ENCODE results near the gene PAPSS2.
"Not testable (repeated sequence)": the region's sequence is repeated elsewhere in the genome, so short reads cannot be mapped to it uniquely, and the experiment has no call there.

PAPSS2 gene

GRCh38 chr10:87636313-87636915 is 23.3 kb upstream of the PAPSS2 start:
- Histone ChIP-seq H3K4me3 (no peak overlapping the region), H3K9ac (ENCODE audit: insufficient read length) (no peak overlapping the region), H3K9me3 (ENCODE audit: low read depth, low read length) (no peaks in the 10 kb centered on the region), H3K27ac (no peak overlapping the region), H3K36me3 (ENCODE audit: insufficient read depth, low read length) (no peaks in the 10 kb centered on the region)
- TF ChIP-seq FOXP2 (optimal IDR thresholded peaks at IDR 0.05; ENCODE audit: control extremely low read depth, extremely low read length, insufficient read depth) (no peak), POLR2AphosphoS5 (IDR thresholded peaks at IDR 0.05; ENCODE audit: borderline replicate concordance, low read depth, low read length) (no peak), EZH2 (IDR thresholded peaks at IDR 0.05) (no peak)
- no peak for DNase-seq (ENCODE audit: low read depth, low spot score)

GRCh38 chr10:87639493-87639892 is 20.2 kb upstream of the PAPSS2 start:
- TF ChIP-seq EZH2 (IDR thresholded peaks at IDR 0.05) (no peak), FOXP2 (optimal IDR thresholded peaks at IDR 0.05; ENCODE audit: control extremely low read depth, extremely low read length, insufficient read depth) (no peak), POLR2AphosphoS5 (IDR thresholded peaks at IDR 0.05; ENCODE audit: borderline replicate concordance, low read depth, low read length) (no peak)
- Histone ChIP-seq H3K36me3 (ENCODE audit: insufficient read depth, low read length) (no peaks in the 10 kb centered on the region), H3K9me3 (ENCODE audit: low read depth, low read length) (no peaks in the 10 kb centered on the region), H3K27ac (no peak overlapping the region), H3K4me3 (no peak overlapping the region), H3K9ac (ENCODE audit: insufficient read length) (no peak overlapping the region)
- no peak for DNase-seq (ENCODE audit: low read depth, low spot score)

DNA sequence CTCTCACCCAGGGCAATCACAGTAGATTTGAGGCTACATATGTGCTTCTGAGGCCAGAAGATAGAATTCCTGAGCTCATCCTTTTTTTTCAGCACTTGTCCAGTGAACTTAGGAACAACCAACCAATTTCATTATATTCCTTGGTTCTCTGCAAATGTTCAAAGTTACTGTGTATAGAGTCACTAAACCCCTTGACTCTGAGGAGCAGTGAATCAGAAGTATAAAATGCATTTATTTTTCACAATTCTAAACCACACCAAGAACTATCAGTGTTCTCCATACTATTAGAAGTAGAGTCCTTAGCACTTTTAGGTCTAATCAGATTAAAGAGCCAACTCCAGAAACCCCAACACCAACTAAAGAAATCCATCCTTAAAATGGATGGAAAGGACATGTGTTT is 19.6 kb upstream of the PAPSS2 start:
- no peaks in the 10 kb centered on the region for H3K9me3 ChIP-seq (ENCODE audit: low read depth, low read length)
- H3K9ac ChIP-seq (ENCODE audit: insufficient read length): no peak overlapping the region
- TF ChIP-seq EZH2 (IDR thresholded peaks at IDR 0.05) (no peak), FOXP2 (optimal IDR thresholded peaks at IDR 0.05; ENCODE audit: control extremely low read depth, extremely low read length, insufficient read depth) (no peak), POLR2AphosphoS5 (IDR thresholded peaks at IDR 0.05; ENCODE audit: borderline replicate concordance, low read depth, low read length) (no peak)
- no peak overlapping the region for H3K27ac ChIP-seq
- H3K36me3 ChIP-seq (ENCODE audit: insufficient read depth, low read length): no peaks in the 10 kb centered on the region
- H3K4me3 ChIP-seq: no peak overlapping the region
- DNase-seq (ENCODE audit: low read depth, low spot score): no peak

- H3K9ac ChIP-seq (ENCODE audit: insufficient read length): no peak overlapping the region
- TF ChIP-seq EZH2 (IDR thresholded peaks at IDR 0.05) (no peak), POLR2AphosphoS5 (IDR thresholded peaks at IDR 0.05; ENCODE audit: borderline replicate concordance, low read depth, low read length) (no peak), FOXP2 (optimal IDR thresholded peaks at IDR 0.05; ENCODE audit: control extremely low read depth, extremely low read length, insufficient read depth) (no peak)
- no peak overlapping the region for H3K27ac ChIP-seq
- H3K36me3 ChIP-seq (ENCODE audit: insufficient read depth, low read length): no peaks in the 10 kb centered on the region
- no peaks in the 10 kb centered on the region for H3K9me3 ChIP-seq (ENCODE audit: low read depth, low read length)
- H3K4me3 ChIP-seq: no peak overlapping the region
- no peak for DNase-seq (ENCODE audit: low read depth, low spot score)
Measured at GRCh38 chr10:87642486-87642885, 17.2 kb upstream of the PAPSS2 start.

DNA sequence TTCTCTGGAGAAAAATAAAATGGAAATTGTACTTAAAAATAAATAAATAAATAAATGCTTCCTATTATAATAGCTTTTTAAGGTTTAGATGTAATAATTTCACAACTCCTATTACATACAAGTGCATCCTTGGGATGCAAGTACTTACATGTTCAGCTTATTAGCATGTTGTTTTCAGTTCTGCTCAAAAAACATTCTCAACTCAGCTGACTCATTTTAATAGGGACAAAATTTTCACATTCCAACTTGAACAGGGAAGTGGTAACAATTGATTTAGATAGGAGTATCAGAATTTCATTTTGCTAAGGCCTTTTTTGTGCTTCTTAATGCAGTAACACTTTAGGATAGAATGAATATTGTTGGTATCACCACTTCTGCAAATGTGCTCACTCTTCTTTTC is 16.7 kb upstream of the PAPSS2 start:
- no peak for DNase-seq (ENCODE audit: low read depth, low spot score)
- TF ChIP-seq POLR2AphosphoS5 (IDR thresholded peaks at IDR 0.05; ENCODE audit: borderline replicate concordance, low read depth, low read length) (no peak), FOXP2 (optimal IDR thresholded peaks at IDR 0.05; ENCODE audit: control extremely low read depth, extremely low read length, insufficient read depth) (no peak), EZH2 (IDR thresholded peaks at IDR 0.05) (no peak)
- no peaks in the 10 kb centered on the region for H3K36me3 ChIP-seq (ENCODE audit: insufficient read depth, low read length)
- H3K9ac ChIP-seq (ENCODE audit: insufficient read length): no peak overlapping the region
- no peak overlapping the region for H3K27ac ChIP-seq
- no peak overlapping the region for H3K4me3 ChIP-seq
- H3K9me3 ChIP-seq (ENCODE audit: low read depth, low read length): no peaks in the 10 kb centered on the region

- H3K27ac ChIP-seq: no peak overlapping the region
Measured at GRCh38 chr10:87643920-87644319, 15.8 kb upstream of the PAPSS2 start.

GRCh38 chr10:87644500-87644899 is 15.2 kb upstream of the PAPSS2 start:
- H3K9ac ChIP-seq (ENCODE audit: insufficient read length); H3K9me3 ChIP-seq (ENCODE audit: low read depth, low read length); H3K4me3 ChIP-seq; H3K27ac ChIP-seq; H3K36me3 ChIP-seq (ENCODE audit: insufficient read depth, low read length); DNase-seq (ENCODE audit: low read depth, low spot score): not testable (repeated sequence)

More at GRCh38 chr10:87643920-87644319, 15.8 kb upstream of the PAPSS2 start:
- H3K36me3 ChIP-seq (ENCODE audit: insufficient read depth, low read length): no peaks in the 10 kb centered on the region
- DNase-seq (ENCODE audit: low read depth, low spot score): no peak
- H3K9ac ChIP-seq (ENCODE audit: insufficient read length): no peak overlapping the region
- TF ChIP-seq EZH2 (IDR thresholded peaks at IDR 0.05) (no peak), FOXP2 (optimal IDR thresholded peaks at IDR 0.05; ENCODE audit: control extremely low read depth, extremely low read length, insufficient read depth) (no peak)
- no peak overlapping the region for H3K4me3 ChIP-seq
- H3K9me3 ChIP-seq (ENCODE audit: low read depth, low read length): no peaks in the 10 kb centered on the region

DNA sequence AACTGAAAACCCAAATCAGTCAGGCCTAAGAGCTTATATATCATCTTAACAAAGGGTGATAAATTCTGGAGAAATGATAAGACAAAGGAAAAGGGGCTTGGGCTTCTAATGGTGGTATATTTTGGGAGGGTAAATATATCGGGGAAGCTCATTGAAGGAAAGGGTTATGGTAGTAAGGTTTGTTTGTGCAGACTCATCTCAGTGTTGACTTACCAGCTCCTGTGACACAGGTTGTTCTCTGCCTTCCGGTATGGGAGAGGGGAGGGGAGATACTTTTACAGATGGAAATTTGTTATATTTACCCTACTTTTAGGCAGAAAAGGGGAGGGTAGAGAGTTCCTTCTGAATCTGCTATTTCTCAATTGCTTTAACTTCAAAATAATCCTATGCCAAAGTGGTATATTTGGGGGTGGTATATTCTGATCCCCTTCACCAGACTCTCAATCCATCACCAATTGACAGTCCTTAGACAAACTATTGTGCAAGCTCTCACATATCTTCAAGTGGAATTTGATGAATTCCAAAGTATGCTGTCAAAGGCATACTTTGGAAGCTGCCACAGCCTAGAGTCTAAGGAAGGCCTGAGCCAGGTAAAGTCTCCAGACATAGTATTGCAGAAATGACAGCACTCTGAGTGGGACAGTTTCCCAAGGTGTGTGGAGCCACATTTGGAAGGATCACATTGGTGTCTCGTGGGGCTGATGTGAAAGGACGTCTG is 13.3 kb upstream of the PAPSS2 start:
- H3K9ac ChIP-seq (ENCODE audit: insufficient read length): no peak overlapping the region
- no peak overlapping the region for H3K4me3 ChIP-seq
- H3K27ac ChIP-seq: no peak overlapping the region
- H3K36me3 ChIP-seq (ENCODE audit: insufficient read depth, low read length): no peaks in the 10 kb centered on the region
- no peaks in the 10 kb centered on the region for H3K9me3 ChIP-seq (ENCODE audit: low read depth, low read length)
- no peak for TF ChIP-seq FOXP2 (optimal IDR thresholded peaks at IDR 0.05; ENCODE audit: control extremely low read depth, extremely low read length, insufficient read depth)
- TF ChIP-seq EZH2 (IDR thresholded peaks at IDR 0.05): no peak
- no peak for TF ChIP-seq POLR2AphosphoS5 (IDR thresholded peaks at IDR 0.05; ENCODE audit: borderline replicate concordance, low read depth, low read length)
- DNase-seq (ENCODE audit: low read depth, low spot score): no peak

DNA sequence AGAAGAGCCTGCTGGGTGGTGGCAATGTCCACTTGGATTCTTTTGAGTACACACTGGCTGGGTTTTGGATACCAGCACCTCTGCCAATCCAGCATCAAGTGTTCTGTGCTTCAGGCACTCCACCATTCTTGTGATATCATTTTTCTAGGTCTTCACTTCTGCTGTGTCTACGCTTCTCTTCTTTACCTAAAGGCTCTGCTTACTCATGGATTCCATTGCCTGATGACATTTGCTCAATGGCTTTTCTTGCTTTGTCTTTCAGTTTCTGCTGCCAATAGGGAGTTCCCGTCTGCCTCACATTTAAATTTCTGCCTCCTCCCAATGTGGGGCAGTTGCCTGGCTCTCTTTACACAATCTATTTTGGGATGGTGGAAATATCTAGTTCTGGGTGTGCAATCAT is 12.7 kb upstream of the PAPSS2 start:
- no peak overlapping the region for H3K9ac ChIP-seq (ENCODE audit: insufficient read length)
- no peaks in the 10 kb centered on the region for H3K9me3 ChIP-seq (ENCODE audit: low read depth, low read length)
- no peaks in the 10 kb centered on the region for H3K36me3 ChIP-seq (ENCODE audit: insufficient read depth, low read length)
- no peak overlapping the region for H3K4me3 ChIP-seq
- no peak for TF ChIP-seq POLR2AphosphoS5 (IDR thresholded peaks at IDR 0.05; ENCODE audit: borderline replicate concordance, low read depth, low read length)
- no peak for TF ChIP-seq EZH2 (IDR thresholded peaks at IDR 0.05)
- no peak for TF ChIP-seq FOXP2 (optimal IDR thresholded peaks at IDR 0.05; ENCODE audit: control extremely low read depth, extremely low read length, insufficient read depth)
- no peak for DNase-seq (ENCODE audit: low read depth, low spot score)
- H3K27ac ChIP-seq: no peak overlapping the region

Measured in SK-N-MC (cell line).